ENCODE data around the gene MMP14.
"Not testable (repeated sequence)": the region's sequence is repeated elsewhere in the genome, so short reads cannot be mapped to it uniquely, and the experiment has no call there.

Gene MMP14

GRCh38 chr14:22860377-22860776, 24.0 kb downstream of the MMP14 start:
- not testable (repeated sequence) for DNase-seq (ENCODE audit: low read depth in 2 of 2)

GRCh38 chr14:22861651-22862050, 25.3 kb downstream of the MMP14 start:
- no peak for DNase-seq (ENCODE audit: low read depth in 2 of 2)

- no peak for DNase-seq (ENCODE audit: low read depth in 2 of 2)
Observed at GRCh38 chr14:22864979-22865378, 28.6 kb downstream of the MMP14 start.

- DNase-seq (ENCODE audit: low read depth in 2 of 2), result no peak
Observed at GRCh38 chr14:22865424-22866405, 29.3 kb downstream of the MMP14 start.

GRCh38 chr14:22866874-22867273, 30.5 kb downstream of the MMP14 start:
- DNase-seq (ENCODE audit: low read depth in 2 of 2), result no peak

GRCh38 chr14:22870811-22871223, 34.4 kb downstream of the MMP14 start:
- DNase-seq (ENCODE audit: low read depth in 2 of 2), result no peak

- DNase-seq (ENCODE audit: low read depth in 2 of 2), result peak; percentile 44 to 64
Observed at GRCh38 chr14:22871224-22872032, 35.0 kb downstream of the MMP14 start, which contains the start of gene LRP10. Gene LRP10, plus strand, starts transcription at chr14:22871740. Its CDS starts 564 bp downstream, at chr14:22872304.

- DNase-seq (ENCODE audit: low read depth in 2 of 2), result peak; percentile 35 to 52
Observed at GRCh38 chr14:22872033-22872832, 35.8 kb downstream of the MMP14 start.

- no peak for DNase-seq (ENCODE audit: low read depth in 2 of 2)
Observed at GRCh38 chr14:22872833-22873520, 36.6 kb downstream of the MMP14 start.

GRCh38 chr14:22875003-22875747, 38.8 kb downstream of the MMP14 start:
- no peak for DNase-seq (ENCODE audit: low read depth in 2 of 2)

- DNase-seq (ENCODE audit: low read depth in 2 of 2), result no peak
Observed at GRCh38 chr14:22875748-22876319, 39.4 kb downstream of the MMP14 start.

GRCh38 chr14:22877000-22877501, 40.7 kb downstream of the MMP14 start:
- DNase-seq (ENCODE audit: low read depth in 2 of 2), result no peak

GRCh38 chr14:22878271-22879246, 42.2 kb downstream of the MMP14 start:
- no peak for DNase-seq (ENCODE audit: low read depth in 2 of 2)

- no peak for DNase-seq (ENCODE audit: low read depth in 2 of 2)
Observed at GRCh38 chr14:22882064-22882463, 45.7 kb downstream of the MMP14 start.

GRCh38 chr14:22882529-22883172, 46.3 kb downstream of the MMP14 start:
- no peak for DNase-seq (ENCODE audit: low read depth in 2 of 2)

- DNase-seq (ENCODE audit: low read depth in 2 of 2), result no peak
Observed at GRCh38 chr14:22883173-22883976, 47.0 kb downstream of the MMP14 start, which contains the start of gene REM2. Gene REM2, plus strand, starts transcription at chr14:22883222. Its CDS starts 66 bp downstream, at chr14:22883288.

Data from stimulated activated CD8-positive, alpha-beta memory T cell treated with anti-CD3 and anti-CD28 coated beads, Interleukin-2, amount 100 ng/mL, for 1 hour (primary cell).